Activated T-cell treated with anti-CD3 and anti-CD28 coated beads for 24 hours (primary cell): ENCODE data around the gene PPP1R3C.
A peak's percentile ranks its signal among the peaks of the same experiment; 100 is the strongest.

Experiments used
- DNase-seq: peaks from one replicate; pipeline ENCODE4 v3.0.0-alpha.2; 2020; ENCODE audit warnings: low read depth

PPP1R3C gene

DNA sequence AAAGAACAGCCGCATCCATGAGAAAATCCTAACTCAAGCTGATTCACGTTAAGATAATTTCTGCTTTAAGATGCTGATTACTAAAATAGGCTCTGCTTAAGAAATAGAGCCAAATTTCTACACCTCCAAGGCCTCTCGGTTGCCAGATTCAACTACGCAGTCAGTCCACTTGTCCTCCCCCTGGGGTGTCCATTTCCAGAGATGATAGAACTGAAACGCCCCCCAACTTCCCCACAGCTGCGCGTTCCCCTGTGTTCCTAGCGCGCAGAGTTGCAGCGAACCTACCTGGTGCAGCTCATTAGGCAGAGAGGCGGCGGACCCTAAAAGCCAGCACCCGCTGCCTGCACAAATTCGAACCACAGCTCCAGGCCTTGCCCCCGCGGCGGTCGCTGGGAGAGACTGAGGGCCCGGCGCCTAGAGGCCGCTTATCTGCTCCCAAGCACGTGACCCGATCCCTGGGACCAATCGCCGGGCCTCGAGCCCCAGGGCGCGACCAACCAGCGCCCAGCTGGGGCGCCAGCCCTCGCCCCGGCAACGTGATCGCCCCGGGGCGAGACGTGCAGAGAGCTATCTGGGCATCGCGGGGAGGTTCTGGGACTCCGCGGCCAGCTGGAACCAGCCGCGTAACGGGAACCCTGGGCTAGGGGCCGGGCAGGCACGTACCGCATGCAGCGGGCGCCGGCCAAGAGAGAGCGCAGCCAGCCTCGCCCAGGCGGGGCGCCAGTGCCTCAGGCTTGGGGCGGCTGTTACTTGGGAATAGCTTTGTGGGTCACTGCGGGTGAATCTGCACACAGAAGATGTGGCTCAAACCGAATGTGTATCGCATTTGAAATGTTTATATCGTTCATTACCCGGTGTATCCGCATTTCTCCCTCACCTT lies at the start of gene PPP1R3C:
Gene PPP1R3C (minus strand): TSS at position 401 of the 880 bp plus-strand sequence. CDS start 102 bp downstream, at position 299.
- DNase-seq: peak; percentile 35

DNA sequence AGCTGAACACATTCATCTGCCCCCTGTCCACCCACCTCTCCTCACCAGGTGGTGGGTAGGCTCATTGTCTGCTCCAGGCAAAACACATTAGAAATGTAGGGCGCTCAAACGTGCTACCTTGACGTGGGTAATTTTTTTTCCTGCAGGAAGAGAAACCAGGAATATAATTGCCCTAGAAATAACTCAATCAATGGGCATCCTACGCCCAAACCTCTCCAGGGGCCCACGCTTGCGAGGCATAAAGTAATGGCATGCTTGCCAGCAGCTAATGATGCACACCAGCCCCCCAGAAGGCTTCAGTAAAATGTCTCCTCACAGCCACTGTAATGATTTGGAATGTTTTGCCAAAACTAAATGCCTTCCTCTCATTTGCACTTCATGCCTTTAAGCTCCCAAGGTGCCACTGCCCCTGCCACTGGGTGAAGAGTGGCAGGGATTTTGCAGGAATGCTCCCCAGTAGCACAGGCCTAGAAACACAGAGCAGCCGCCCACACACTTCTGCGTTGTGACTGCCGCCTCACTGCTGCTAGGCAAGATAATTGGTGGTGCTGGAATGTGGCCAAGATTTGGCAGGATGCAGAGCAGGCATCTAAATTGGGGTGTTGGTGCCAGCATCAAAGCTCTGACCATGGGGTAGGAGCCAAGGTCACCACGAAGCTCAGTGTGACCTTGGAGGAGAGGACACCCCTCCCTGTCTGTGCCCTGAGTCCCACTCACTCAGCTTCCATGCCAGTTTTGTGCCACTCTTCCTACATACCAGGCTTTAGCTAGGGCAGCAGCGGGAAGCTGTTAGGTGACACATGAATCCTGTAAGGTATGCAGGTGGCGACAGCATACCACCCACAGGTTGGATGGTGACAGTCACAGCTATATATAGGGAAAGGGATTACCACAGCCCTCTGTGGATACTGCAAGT lies 48.7 kb upstream of the PPP1R3C start:
- no peak for DNase-seq

DNA sequence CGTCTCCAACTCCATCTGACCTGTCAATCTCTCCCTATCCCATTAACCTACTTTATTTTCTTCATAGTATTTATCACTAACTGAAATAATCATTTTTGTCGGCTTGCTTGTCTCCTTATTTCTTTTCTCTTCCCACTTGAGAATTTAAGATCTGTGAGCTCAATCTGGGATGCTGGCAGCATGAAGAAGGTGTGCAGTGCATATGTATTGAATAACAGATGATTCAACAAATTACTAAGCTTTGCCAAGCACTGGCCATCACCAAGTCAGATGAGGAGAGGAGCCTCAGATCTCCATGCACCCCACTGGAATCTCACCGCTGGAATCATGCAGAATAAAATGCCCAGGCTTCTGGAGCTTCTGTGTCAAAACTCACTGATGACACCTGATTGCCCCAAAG lies 47.6 kb upstream of the PPP1R3C start:
- no peak for DNase-seq

DNA sequence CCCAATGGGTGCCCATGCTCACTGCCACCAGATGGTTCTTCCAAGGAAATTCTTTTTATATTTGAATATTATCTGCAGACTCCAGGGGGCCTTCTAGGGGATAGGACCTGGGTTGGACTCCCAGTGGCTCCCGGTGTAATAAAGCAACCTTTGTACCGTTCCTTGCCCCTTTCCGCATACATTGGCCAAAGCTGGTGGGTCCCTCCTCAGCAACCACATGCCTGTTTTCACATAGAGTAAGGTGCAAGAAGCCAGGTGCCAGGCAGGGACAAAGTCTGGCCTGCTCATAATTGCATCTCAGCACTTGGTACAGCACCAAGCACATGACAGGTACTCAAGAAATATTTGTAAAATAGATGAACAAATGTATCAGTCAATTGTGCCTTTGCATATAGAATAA lies 46.4 kb upstream of the PPP1R3C start:
- no peak for DNase-seq

DNA sequence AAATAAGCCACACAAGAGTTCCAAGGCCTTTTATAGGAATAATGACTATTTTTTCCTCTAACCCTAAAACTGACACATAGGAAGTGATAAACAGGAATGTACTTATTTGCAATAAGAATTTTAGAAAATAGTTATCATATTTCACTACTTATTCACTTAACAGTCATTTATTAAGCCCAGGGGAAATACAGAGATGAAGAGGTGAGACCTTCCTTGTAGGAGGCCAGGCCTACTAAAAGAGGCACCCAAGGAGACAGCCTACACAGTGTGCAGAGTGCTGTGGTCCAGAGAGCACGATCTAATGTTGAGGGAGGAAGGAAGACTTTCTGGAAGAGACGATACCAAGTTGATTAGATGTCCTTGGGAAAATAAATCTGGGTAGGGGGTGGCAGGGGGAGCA lies 45.0 kb upstream of the PPP1R3C start:
- no peak for DNase-seq

DNA sequence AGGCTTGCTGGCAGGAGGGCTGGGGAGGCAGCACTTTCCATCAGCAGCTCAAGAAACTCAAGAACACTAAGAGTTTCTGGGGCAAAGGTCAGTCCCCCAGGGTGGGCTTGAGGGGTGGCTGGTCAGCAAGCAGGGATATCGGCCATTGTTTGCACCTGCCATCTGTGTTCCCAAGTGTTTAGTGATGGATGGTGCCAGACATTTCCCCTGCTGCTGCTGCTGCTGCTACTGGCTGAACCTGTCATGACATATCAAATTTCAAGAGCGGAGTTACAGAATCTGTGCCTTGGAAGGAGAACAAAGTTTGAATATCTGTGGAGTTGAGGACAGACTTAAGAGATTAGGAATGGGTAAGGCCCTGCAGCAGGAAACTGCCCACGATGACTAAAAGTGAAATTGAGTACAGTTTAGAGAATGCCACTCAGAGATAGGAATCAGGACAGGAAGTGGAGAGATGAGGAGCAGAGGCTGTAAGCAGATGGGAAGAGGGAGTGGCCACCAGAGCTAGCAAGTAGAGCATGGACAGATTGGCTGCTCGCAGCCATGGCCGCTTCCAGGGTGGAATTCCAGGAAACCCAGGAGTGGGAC lies 39.2 kb upstream of the PPP1R3C start:
- DNase-seq: no peak

DNA sequence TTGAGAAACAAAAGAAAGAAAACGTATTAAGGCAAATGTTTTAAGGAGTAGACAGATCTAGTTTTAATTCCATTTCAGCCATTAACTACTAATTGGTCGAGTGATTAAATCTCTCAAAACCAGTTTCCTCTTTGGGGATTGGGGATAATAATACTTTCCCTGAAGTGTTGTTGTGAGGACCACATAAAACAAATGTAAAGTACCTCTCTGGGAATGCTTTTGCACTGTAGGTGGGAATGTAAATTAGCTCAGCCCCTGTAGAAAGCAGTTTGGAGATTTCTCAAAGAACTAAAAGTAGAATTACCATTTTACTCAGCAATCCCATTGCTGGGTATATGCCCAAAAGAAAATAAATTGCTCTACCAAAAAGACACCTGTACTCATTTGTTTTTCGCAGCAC lies 36.0 kb upstream of the PPP1R3C start:
- no peak for DNase-seq

DNA sequence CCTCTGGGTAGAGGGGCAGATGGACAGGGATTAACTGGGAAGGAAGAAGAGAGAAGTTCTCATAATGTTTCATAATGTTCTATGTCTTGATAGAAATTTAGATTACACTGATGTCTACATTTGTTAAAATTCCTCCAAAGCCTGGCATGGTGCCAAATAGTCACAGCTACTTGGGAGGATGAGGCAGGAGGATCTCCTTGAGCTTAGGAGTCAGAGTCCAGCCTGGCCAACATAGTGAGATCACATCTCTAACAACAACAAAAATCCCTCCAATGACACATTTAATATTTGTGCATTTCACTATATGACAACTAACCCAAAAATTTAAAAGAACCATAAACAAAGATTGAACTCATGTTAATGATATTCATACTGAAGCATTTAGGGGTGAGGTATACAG lies 33.0 kb upstream of the PPP1R3C start:
- no peak for DNase-seq

DNA sequence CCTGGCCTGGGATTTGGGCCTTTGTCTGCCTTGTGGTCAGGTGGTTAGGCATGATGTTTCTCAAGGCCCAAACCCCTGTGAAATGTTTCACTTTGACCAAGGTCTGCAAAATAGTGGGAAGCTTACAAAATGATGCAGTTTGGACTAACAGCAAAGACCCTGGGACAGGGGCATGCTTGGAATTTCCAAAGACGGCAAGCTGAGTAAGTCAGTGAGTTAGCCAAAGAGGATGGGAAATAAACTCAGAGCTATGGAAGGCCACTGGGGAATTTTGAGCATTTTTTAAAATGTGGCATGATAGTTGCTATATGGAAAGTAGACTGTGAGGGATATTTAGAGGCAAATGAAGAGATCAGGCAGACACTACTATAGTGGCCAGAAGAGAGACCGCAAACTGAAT lies 31.6 kb upstream of the PPP1R3C start:
- no peak for DNase-seq

DNA sequence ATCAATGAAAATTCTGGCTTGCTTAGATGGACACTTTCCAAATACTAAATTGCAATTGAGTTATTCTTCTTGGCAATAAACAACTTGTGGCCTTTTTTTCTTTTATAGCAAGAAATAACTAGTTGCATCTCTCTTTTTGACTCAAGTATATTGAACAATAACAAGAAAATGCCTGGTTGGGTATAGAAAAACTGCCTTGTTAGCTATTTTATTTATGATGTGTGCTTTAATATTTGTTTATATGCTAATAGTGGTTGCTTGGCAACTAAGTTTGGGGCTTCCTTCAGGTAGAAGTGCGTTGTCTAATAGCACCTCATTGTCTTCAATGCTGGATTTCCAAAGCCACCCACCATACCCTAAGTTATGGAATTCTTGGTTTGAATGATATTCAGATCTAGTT lies 30.1 kb upstream of the PPP1R3C start:
- no peak for DNase-seq

DNA sequence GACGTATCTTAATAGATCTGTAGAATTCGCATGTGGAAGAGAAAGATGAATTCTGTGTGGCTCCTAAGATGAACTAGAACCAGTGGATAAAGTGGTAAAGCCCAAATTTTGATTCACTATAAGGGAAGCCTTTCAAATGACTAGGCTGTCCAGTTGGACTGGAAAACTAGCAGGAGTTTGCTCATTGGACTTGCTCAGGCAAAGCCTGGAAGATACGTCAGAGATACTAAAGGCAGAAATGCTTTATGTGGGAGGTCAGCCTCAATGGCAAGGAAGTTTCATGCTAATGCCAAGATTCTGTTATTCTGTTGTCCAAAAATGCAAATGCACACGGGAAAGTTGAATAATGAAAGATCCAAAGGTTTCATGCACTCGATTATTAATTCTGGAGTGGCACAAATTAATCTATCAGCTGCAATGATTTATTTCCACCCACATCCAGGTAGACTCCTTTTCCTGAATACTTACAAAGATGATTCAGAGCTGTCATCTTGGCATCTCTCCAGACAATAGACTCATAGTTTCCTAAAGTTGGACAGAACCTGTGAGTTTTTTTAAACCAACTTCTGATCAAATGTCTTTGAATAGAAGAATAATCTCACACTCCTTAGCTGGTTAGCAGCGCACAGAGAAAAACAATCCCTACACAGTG lies 20.5 kb upstream of the PPP1R3C start:
- no peak for DNase-seq

DNA sequence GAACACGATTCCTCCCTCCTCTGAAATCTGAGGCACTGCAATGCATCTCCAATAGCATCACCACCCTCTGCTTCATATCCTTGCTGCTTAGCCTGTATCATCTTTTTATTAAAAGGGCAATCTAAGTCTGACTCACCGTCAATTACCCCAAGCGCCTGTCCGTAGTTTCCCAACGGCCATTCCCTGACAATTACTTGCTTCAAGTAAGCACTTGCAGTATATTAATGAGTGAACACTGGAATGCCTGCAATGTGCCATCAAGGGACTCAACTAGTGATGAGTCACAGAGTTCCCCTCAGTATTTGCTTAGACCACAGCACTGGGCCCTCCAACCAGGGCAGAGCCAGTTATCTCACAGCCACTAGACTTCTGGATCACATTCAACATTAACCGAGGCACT lies 19.5 kb upstream of the PPP1R3C start:
- DNase-seq: no peak

DNA sequence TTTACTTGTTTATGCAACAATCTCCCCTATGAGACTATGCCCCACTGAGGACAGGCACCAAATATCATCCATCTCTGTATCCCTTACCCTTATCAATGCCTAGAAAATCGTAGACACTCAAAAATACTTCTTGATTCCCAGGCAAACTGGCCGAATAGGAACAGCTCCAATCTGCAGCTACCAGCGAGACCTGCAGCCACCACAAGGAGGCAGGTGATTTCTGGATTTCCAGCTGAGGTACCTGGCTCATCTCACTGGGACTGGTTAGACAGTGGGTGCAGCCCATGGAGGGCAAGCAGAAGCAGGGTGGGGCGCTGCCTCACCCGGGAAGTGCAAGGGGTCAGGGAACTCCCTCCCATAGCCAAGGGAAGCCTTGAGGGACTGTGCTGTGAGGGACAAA lies 10.8 kb upstream of the PPP1R3C start:
- DNase-seq: no peak

DNA sequence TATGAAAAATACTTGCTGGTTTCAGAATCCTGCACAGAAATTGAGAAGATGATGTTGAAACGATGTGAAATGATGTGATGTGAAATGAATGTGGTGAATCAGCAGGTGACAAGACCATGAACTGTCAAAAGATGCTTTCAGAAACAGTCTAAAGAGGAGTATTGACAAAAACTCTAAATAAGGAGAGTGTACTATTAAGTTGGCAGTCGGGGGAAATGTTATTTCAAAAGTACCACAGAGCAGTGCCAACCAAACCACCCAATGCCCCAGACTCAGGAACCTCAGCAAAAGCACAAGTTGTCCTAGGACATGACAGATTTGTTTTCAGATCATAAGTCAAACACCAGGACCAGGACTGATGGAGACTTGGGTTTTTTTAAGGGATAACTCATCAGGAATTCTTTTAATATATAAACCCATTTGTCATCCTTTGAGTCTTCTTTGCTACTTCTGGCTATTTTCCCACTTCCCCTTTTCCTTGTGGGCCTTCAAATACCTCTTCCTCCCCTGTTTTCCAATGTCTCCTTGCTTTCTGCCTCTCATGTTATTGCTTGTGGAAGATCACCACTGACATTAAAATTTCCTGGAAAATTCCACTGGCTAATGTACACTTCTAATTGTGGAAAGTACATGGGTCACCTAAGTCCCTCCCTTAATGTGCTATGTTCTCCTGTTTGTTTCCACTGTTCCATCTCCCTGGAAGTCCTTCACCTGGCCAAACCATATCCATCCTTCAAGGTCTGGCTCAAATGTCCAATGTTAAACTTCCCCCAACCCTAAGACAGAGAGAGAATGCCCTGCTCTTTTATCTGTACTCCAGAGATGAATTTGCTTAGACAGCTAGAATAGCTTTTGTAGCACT lies 10.2 kb upstream of the PPP1R3C start:
- DNase-seq: no peak

DNA sequence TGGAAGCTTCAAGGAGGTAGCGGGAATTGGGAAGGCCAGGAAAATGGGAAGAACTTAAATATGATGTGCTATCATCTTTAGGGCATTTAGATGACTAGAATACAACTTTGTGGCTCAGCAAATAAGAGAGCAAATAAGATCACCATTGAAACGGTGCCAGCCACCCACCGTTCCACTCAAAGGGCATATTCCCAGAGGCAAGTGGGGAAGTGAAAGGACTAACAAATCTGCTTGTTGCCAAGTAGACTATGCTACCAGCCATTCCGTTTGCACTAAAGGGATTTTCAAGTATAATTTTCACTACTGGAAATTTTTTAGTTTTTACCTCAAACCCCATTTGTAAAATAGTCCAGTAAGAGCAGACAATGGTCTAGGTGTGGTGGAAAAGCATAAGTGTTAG lies 4.0 kb upstream of the PPP1R3C start:
- no peak for DNase-seq

DNA sequence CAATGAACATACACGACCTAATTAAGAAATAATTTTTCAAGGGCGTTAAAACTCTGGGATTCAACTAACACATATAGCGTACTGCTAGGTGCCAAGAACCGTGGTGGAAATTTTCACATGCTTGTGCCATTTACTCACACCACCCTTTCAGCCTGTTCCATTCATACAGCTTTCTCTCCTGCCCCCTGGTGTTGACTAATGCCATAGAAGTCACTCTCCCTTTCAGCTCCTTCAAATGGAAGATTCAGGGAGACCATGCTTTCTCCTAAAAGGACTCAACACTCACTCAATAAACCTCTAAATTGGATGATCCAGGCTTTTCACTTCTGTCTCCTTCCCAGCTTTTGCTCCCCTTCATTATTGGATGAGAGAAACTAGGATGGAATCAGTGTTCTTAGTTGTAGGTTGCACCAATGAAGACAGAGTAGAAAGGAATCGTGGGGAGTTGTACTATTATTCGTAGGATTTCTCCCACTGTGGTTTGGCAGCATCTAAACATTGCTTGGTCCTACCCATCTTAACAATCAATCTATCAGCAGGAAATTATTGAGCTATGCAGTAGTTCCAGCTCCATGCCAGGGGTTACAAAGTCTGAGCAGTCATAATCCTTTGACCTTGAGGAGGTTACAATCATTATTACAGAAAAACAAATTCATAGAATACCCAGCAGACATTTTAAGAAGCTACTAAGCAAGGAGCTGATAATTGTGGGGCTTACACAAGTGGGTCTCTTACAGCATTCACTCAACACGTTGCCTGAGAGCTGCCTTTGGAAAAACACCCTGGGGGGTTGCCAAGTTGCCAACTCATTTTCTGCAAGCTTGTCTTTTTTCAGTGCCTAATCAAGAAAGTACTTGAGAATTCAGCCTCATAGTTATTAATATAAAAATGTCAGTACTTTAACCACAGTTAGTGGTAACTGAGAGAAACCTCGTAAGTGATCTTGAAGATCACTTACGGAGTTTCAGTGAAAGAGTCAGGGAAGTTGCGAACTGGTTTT lies 2.8 kb upstream of the PPP1R3C start:
- peak; percentile 43 for DNase-seq

DNA sequence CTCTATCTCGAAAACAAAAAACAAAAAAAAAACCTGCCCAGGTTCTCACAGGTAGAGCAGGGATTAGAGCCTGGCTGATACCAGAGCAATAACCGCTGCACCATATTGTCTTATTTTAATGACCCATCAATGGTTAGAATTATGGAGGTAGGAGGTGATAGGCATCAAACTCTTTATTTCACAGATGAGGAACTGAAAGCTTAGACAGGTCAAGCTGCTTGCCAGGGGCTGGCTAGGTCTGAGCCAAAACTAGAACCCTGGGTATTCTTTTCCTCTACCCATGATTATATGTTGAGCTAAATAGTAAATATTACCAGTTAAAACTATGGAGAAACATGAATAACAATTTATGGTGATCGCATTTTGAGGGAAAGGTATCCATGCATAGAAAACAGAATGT lies 2.0 kb upstream of the PPP1R3C start:
- DNase-seq: no peak

DNA sequence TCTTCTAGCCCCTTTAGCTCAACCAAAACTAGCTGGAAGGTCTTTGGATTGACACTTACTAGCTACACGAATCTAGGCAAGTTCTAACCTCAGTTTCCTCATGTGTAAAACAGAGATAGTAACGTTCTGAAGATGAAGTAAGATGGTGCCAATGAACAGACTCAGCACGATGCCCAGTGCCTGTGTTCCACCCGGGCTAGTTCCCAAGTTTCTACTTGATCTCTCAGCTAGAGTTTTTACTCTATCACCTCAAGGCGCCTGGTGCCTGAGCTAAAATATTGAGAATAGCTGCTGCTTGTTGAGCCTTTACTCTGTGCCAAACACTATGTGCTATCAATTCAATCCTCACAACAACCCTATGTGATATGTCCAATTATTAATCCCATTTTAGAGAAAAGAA lies 1.4 kb upstream of the PPP1R3C start:
- no peak for DNase-seq

DNA sequence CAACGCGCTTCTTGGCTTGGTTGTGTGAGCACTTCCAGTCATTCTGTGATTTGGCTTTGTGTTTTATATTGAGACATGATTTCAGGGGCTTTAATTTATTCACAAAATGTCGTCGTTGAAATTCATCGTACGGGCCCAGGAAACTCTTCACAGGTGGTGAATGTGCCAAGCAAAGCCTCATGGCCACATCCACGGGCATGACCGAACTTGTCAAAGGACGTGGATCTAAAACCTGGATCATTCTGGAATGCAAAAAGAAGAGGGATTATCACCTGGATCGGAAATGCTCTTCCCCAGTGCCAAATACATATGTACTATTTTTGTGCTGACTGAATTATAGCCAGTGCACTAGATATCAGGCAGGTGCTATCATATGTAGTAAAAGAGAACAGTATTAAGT lies 2.2 kb downstream of the PPP1R3C start:
- DNase-seq: no peak
